Panc1 (cell line): ENCODE data around the gene FGD5. TPM values are rescaled to one million over a fixed set of nuclear protein-coding genes. Genes with fewer than 3 reads are reported as not detected.

Experiments
- ATAC-seq: fragments of 200-7000 bp; cut with Tn5 transposase; 2 replicates; pipeline ENCODE4 v1.9.1; 2020; ENCODE audit warnings: mild to moderate bottlenecking, moderate library complexity
- BruUV-seq: library from RNA; stranded (reverse); fragments of 400-500 nt; replicated peaks from 2 replicates; lab custom pipeline; 2021; lab: Mats Ljungman, UMichigan
- CTCF ChIA-PET: fragments of 300-600 bp; sonication (Branson Sonifier 250); formaldehyde crosslinking; loops from one replicate; lab custom pipeline; 2022; ENCODE audit warnings: antibody characterized with exemption; lab: Charles Lee
- POLR2A ChIA-PET: fragments of 300-600 bp; sonication (Branson Sonifier 250); formaldehyde crosslinking; loops from one replicate; lab custom pipeline; 2022; ENCODE audit warnings: antibody characterized with exemption; lab: Charles Lee
- DNase-seq: peaks from one replicate; pipeline ENCODE4 v3.0.0-alpha.2; 2010; ENCODE audit warnings: low read depth, low spot score
- H3K27ac ChIP-seq: 2 replicates; pipeline ENCODE4 v1.5.1; 2011; ENCODE audit warnings: mild to moderate bottlenecking, low read length, inconsistent platforms
- H3K27me3 ChIP-seq: fragments of 200-500 bp; sonication (Bioruptor generic); 2 replicates; pipeline ENCODE4 v1.6.0; 2014; ENCODE audit warnings: low read length, inconsistent platforms; ENCODE audit not compliant: control insufficient read depth, insufficient read depth
- H3K36me3 ChIP-seq: fragments of 200-500 bp; sonication (Bioruptor generic); 2 replicates; pipeline ENCODE4 v1.5.1; 2014; ENCODE audit warnings: inconsistent platforms, mild to moderate bottlenecking, low read length, moderate library complexity; ENCODE audit not compliant: control insufficient read depth, insufficient read depth
- H3K4me1 ChIP-seq: 2 replicates; pipeline ENCODE4 v1.5.1; 2011; ENCODE audit warnings: inconsistent platforms, mild to moderate bottlenecking, low read length, moderate library complexity; ENCODE audit not compliant: control insufficient read depth, insufficient read depth
- H3K4me3 ChIP-seq, 2 experiments: 2 replicates each; pipeline ENCODE4 v1.5.1; 2011 to 2012; ENCODE audit warnings: low read depth in 2 of 2, low read length in 2 of 2, mild to moderate bottlenecking in 2 of 2, inconsistent platforms in 1 of 2, moderate library complexity in 1 of 2
- H3K9me3 ChIP-seq: fragments of 200-500 bp; sonication (Bioruptor generic); 2 replicates; pipeline ENCODE4 v1.5.1; 2014; ENCODE audit warnings: low read depth, mild to moderate bottlenecking, inconsistent platforms, low read length, moderate library complexity; ENCODE audit not compliant: control insufficient read depth, insufficient read depth
- POLR2AphosphoS5 ChIP-seq: IDR thresholded peaks from 2 replicates; pipeline ENCODE4 v1.6.1; 2012; ENCODE audit warnings: mild to moderate bottlenecking, low read depth, low read length, moderate library complexity
- SIN3A ChIP-seq: IDR thresholded peaks from 2 replicates; pipeline ENCODE4 v1.6.1; 2012; ENCODE audit warnings: low read depth, mild to moderate bottlenecking, low read length, moderate library complexity, borderline replicate concordance; ENCODE audit not compliant: insufficient read depth
- TCF7L2 ChIP-seq: IDR thresholded peaks from 2 replicates; pipeline ENCODE4 v1.6.1; 2011; ENCODE audit warnings: mild to moderate bottlenecking, low read depth, low read length, inconsistent platforms
- in situ Hi-C: cut with HindIII; loops from 2 replicates; pipeline ENCODE4 v1.10.0; 2016; ENCODE audit warnings: low sequenced_read_pairs, low pct_unique_long_range_greater_than_20kb
- intact Hi-C: fragments of 100-400 bp; cut with micrococcal nuclease; formaldehyde crosslinking; loops from one replicate; pipeline ENCODE4 v1.10.0; 2022; ENCODE audit not compliant: unreplicated experiment
- total RNA-seq: library from RNA; stranded (reverse); gene quantifications from one replicate; pipeline ENCODE4 v1.2.1, GENCODE V29; 2021; ENCODE audit not compliant: unreplicated experiment
- TF ChIP-seq, protein P1 (sequence below): fragments of 450-650 bp; IDR thresholded peaks from 2 replicates; pipeline ENCODE4 v1.5.1; 2017; ENCODE audit warnings: mild to moderate bottlenecking
- TF ChIP-seq, protein P2 (sequence below), 2 experiments: IDR thresholded peaks; 2 replicates each; pipeline ENCODE4 v1.6.1; 2011 to 2012; ENCODE audit warnings: low read depth in 2 of 2, control low read depth in 1 of 2, low read length in 1 of 2, mild to moderate bottlenecking in 1 of 2, moderate library complexity in 1 of 2; ENCODE audit not compliant: insufficient read depth in 1 of 2

The FGD5 gene
- total RNA-seq, 1 experiment from 2014 or later: 0.77 TPM

DNA sequence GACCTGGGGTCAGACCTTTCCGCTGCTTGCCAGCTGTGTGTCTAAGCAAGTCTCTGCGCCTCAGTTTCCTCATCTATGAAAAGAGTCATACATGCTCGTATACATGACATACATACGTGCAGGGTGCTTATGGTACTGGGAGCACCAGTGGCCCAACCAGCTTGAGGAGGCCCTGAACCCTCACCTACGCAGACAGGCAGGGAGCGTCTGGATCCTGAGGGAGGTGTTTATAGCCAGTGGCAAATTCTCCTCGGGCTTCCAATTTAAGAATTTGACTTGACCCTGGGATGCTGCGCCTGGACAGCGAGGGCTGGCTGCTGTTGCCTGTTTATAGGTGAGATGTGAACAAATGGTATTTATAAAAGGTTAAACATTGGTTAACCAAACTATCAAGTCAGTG, 17.7 kb upstream of the FGD5 start:
- intact Hi-C loops (no loop called here), in situ Hi-C loops (no loop called here)
- DNase-seq: no peak
- Histone ChIP-seq H3K4me3 (no peak overlapping the region), H3K9me3 (no peaks in the 10 kb centered on the region), H3K27ac (no peak overlapping the region), H3K27me3 (peaks cover 2% of the 10 kb centered on the region; the same call in 1 of the 2 replicates), H3K36me3 (no peaks in the 10 kb centered on the region), H3K4me1 (no peaks in the 10 kb centered on the region)
- CTCF ChIA-PET: no interaction called here
- BruUV-seq: no TSS peak
- POLR2A ChIA-PET: no interaction called here
- ATAC-seq: no peak
- TF ChIP-seq SIN3A (no peak), TCF7L2 (no peak), POLR2AphosphoS5 (no peak)
- TF ChIP-seq, protein P1, sequence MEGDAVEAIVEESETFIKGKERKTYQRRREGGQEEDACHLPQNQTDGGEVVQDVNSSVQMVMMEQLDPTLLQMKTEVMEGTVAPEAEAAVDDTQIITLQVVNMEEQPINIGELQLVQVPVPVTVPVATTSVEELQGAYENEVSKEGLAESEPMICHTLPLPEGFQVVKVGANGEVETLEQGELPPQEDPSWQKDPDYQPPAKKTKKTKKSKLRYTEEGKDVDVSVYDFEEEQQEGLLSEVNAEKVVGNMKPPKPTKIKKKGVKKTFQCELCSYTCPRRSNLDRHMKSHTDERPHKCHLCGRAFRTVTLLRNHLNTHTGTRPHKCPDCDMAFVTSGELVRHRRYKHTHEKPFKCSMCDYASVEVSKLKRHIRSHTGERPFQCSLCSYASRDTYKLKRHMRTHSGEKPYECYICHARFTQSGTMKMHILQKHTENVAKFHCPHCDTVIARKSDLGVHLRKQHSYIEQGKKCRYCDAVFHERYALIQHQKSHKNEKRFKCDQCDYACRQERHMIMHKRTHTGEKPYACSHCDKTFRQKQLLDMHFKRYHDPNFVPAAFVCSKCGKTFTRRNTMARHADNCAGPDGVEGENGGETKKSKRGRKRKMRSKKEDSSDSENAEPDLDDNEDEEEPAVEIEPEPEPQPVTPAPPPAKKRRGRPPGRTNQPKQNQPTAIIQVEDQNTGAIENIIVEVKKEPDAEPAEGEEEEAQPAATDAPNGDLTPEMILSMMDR: no peak
- TF ChIP-seq, protein P2, sequence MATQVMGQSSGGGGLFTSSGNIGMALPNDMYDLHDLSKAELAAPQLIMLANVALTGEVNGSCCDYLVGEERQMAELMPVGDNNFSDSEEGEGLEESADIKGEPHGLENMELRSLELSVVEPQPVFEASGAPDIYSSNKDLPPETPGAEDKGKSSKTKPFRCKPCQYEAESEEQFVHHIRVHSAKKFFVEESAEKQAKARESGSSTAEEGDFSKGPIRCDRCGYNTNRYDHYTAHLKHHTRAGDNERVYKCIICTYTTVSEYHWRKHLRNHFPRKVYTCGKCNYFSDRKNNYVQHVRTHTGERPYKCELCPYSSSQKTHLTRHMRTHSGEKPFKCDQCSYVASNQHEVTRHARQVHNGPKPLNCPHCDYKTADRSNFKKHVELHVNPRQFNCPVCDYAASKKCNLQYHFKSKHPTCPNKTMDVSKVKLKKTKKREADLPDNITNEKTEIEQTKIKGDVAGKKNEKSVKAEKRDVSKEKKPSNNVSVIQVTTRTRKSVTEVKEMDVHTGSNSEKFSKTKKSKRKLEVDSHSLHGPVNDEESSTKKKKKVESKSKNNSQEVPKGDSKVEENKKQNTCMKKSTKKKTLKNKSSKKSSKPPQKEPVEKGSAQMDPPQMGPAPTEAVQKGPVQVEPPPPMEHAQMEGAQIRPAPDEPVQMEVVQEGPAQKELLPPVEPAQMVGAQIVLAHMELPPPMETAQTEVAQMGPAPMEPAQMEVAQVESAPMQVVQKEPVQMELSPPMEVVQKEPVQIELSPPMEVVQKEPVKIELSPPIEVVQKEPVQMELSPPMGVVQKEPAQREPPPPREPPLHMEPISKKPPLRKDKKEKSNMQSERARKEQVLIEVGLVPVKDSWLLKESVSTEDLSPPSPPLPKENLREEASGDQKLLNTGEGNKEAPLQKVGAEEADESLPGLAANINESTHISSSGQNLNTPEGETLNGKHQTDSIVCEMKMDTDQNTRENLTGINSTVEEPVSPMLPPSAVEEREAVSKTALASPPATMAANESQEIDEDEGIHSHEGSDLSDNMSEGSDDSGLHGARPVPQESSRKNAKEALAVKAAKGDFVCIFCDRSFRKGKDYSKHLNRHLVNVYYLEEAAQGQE (IDR thresholded peaks at IDR 0.05; ENCODE audit: insufficient read depth in 1 of 2, low read depth in 2 of 2, low read length in 1 of 2): no peak

DNA sequence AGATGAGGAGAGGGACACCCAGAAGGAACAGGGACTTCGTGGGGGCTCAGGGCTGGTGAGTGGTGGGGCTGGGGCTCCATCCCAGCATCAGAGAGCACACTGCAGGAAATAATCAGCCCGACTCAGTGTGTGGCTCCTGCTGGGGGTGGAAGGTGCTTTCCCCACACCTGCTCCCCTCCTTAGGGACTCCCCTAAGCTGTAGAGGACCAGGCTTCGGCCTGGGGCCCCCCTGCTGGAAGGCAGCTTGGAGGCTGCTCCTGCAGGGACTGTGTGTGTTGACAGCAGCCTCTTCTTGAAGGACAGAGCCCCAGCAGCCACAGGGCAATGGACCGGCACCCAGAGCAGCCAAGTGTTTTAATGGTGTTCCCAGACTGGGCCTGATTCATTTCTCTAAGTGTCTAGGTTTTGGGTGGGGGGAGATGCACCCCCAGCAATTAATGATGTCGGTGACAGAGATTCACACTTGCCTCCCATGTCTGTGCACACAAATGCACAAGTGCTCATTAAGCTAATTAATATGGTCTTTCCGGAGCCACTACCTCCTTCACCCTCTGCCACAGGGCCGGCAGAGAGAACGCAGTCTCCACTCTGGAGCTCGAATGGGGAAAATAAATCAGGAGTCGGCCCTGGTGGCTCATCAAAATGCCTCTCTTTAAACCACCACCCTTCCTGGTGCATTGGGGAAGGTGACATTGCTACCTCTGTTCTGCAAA, 16.9 kb upstream of the FGD5 start:
- ATAC-seq: no peak
- in situ Hi-C loops (no loop called here), intact Hi-C loops (no loop called here)
- CTCF ChIA-PET: no interaction called here
- H3K4me3 ChIP-seq: no peak overlapping the region
- POLR2A ChIA-PET: interaction anchor here (0.6 kb wide), 1 partner anchor 9 kb away, joined by 3 read pairs; no protein-coding TSS in a partner anchor
- H3K27ac ChIP-seq: no peak overlapping the region
- DNase-seq: no peak
- H3K27me3 ChIP-seq: peaks cover 2% of the 10 kb centered on the region; the same call in 1 of the 2 replicates
- H3K36me3 ChIP-seq: no peaks in the 10 kb centered on the region
- TF ChIP-seq TCF7L2 (no peak), SIN3A (no peak), POLR2AphosphoS5 (no peak)
- TF ChIP-seq, protein P2 (IDR thresholded peaks at IDR 0.05; ENCODE audit: insufficient read depth in 1 of 2, low read depth in 2 of 2, low read length in 1 of 2): no peak
- TF ChIP-seq, protein P1: no peak
- no peaks in the 10 kb centered on the region for H3K4me1 ChIP-seq
- H3K9me3 ChIP-seq: no peaks in the 10 kb centered on the region
- no TSS peak for BruUV-seq
